HG02678 (cell line): ENCODE results near the gene NME7.

ENCODE experiments used
- ATAC-seq: cut with Tn5 transposase; IDR thresholded peaks from one replicate; pipeline ENCODE4 v1.9.1; 2021; ENCODE audit warnings: mild to moderate bottlenecking, moderate library complexity; ENCODE audit not compliant: unreplicated experiment

NME7 gene

DNA sequence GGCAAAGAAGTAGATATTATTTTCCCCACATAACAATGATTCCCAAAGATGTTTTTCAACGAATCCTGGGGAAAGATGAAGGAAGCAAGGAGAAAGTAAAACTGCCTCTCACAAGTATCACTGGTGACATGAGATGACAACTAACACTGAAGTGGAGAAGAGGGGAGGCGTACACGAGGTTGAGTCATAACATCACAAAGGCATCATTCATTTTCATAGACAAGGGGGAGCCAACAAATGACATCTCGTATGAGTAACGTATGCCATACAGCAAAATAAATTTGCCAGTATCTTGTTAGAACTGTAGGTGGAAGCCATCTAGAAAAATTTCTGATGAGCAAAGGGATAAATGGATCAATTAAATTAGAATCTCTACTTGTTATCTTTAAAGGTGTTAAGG, 204.5 kb downstream of the NME7 start:
- ATAC-seq, result no peak

DNA sequence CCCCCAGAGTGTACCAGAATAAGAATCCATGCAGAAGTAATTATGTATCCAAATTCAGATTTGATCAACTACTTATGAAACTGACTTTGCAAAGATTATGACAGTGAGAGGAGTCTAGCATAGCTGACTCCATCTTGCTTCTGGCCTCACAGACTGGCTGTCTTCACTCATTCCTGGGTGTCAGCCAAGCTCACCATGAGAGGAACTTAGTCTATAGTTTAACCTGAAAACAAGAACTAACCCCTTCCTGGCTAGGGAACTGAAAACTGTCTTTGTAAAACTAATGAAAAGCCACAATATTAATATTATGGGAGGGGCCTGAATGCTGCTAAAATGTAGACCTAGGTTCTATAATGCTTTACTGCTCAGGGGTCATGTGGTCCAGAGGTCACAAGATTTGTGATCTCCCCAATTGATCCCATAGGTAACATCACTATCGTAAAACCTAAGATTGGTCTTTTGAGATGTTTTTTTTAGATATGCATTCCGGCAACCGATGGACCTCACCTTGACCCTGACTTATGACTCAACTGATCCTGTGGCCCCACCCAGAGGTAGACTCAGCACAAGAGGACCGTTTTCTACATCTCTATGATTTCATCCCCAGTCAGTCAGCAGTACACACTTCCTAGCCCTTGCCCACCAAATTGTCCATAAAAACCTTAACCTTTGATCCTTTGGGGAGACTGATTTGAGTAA, 206.0 kb downstream of the NME7 start:
- ATAC-seq, result peak; percentile 82

DNA sequence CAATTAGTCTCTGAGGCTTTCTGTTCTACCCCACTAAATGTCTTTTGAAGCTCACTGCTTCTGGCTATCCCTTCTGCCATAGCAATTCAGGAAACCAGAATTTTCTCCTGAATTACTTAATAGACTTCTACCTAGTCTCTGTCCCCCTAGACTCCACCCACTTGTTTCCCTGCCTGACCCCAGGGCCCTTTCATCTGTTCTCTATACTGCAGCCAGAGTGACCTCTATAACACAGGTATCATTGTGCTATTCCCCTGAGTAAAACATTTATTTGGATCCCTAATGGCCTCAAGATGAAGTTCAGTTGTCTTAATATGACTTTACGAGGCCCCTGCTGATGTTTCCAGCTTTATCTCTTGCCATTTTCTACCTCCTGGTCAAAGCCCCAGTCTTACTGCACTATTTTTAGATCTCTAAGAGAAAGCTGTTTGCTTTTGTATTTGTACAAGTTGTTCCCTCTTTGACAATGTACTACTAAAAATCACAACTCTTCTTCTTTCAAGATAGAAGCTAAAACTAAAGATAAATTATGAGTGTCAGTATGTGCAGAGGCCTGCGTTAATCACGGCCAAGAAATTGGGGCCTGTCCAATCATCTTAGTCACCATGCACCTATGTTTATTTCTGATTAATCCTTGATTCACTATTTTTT, 206.6 kb downstream of the NME7 start:
- no peak for ATAC-seq

DNA sequence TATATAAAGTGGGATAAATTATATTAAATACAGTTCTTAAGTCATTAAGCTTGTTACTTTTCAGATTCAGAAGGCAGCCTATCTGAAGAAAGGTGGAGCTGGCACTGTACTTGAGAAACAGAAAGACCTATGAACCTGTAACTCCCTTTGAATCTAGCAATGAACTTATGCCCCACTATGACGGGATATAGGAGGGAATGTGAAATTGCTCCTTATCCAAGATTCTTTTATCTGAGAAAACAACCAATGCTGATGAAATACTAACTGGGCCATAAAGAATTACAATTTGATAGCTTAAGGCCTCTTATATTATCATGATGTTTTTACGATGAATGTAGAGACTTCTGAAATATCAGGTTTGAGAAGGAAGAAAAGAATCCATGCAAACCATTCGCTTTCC, 211.0 kb downstream of the NME7 start:
- ATAC-seq, result no peak

DNA sequence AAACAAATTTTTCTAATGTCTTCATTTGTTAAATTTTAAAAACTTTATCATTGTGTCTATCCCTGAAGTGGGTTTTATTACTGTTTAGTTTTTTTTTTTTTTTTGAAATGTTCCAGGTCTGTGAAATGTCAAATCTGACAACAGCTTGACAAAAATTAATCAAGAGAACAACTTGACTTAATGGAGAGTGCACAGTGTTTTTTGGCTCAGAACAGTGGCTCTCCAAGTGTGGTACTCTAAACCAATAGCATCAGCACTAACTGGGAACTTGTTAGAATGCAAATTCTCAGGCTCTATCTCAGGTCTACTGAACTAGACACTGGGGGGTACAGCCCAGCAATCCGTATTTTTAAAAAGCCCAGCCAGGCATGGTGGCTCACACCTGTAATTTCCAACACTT, 211.9 kb downstream of the NME7 start:
- ATAC-seq, result no peak

DNA sequence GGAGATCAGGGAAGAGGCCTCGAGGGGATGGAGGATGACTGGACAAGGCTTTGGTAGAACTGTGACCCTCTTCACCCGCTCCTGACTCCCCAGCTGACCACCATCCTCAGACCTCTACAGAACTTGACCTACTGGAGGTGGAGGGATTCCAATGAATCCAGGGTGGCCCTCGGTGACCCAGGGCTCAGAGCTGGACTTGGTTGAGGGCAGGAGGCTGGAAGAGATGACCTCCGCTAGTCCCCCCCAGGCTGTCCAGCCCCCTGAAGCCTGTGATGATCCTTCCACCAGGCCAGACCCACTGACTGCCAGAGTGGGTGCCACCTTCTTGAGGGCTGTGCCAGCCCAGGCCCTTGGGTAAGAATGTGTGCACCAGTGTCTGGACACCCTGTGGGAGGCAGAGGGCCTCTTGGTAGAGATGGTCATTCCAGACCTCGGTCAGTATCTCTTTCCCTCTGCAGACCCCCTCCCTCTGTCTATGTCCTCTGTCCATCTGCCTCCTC, 216.2 kb downstream of the NME7 start:
- no peak for ATAC-seq

DNA sequence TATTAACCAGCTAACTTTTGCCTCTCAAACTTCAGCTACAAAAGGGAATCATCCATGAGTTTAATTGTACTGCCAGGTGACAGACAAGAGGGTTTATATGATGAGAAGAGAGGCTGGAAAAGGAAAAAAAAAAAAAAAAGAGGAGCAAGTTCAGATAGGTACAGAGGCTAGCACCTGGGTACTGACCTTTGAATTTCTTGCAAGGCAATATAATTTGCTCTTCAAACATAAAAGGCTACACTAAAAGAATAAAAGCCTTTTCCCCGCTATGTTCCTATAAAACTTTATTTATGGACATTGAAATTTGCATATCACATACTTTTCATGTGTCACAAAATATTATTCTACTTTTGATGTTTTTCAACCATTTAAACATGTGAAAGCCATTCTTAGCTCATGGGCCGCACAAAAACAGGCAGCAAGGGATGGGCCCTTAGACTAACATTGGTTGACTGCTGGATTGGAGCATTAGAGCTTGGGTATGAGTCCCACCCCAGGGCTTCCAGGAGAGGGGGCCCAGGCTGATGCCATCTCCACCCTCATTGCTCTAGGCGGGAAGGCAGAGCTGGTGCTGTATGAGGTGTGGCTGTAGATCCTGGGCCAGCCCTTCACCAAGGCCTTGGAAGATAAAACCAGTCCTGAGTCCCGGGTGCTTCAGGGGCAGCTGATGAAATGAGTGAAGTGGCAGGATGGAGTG, 216.8 kb downstream of the NME7 start:
- ATAC-seq, result no peak

DNA sequence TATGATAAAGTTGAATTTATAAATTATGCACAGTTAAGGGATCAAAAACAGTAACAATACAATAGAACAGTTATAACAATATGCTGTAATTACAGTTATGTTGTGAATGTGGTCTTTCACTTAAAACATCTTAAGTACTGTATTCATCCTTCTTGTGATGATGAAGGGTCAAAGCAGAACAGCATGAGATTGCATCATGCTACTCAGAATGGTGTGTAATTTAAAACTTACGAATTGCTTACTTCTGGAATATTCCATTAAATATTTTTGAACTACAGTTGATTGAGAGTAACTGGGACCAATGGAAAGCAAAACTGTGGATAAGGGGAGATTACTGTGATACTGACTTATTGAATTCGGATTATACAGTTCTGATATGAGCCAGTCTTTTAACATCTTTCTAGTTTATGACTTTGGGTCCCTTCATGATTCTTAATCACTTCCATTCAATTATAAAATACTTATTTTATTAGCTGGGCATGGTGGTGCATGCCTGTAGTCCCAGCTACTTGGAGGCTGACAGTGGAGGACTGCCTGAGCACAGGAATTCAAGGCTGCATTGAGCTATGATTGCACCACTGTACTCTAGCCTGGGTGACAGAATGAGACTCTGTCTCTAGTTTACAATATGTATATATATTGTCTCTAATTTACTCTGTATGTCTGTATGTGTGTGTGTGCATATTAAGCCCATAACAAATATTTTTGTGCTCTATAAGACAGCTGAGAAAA, 217.9 kb downstream of the NME7 start:
- no peak for ATAC-seq

DNA sequence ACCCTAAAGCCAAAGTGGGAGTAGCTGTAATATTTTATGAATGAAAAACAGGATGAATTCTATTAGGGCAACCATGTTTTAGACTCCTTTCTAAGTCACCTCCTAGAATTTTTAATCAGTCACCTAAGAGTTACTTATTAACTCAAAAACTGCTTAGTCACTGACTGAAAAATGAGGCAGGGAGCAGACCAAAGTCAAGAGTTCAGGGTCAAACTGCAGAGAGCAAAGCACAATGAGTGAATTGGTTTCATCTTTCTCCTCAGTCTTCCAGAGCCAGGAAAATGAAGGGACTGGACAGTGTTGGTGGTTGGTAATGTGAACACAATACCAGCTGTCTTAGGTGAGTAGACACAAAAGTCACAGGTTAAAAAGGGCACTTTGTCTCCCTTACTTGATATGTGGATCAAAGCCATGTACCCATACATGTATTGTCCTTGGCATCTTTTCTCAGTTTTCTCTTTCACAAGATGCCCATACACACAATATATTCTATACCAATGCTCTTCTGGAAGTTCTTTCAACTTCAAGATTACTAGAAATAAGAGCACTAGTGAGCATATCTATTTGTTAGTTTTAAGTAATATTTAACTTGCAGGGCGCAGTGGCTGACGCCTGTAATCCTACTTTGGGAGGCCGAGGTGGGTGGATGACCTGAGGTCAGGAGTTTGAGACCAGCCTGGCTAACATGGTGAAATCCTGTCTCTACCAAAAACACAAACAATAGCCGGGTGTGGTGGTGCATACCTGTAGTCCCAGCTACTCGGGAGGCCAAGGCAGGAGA, 218.9 kb downstream of the NME7 start:
- ATAC-seq, result peak; percentile 72

DNA sequence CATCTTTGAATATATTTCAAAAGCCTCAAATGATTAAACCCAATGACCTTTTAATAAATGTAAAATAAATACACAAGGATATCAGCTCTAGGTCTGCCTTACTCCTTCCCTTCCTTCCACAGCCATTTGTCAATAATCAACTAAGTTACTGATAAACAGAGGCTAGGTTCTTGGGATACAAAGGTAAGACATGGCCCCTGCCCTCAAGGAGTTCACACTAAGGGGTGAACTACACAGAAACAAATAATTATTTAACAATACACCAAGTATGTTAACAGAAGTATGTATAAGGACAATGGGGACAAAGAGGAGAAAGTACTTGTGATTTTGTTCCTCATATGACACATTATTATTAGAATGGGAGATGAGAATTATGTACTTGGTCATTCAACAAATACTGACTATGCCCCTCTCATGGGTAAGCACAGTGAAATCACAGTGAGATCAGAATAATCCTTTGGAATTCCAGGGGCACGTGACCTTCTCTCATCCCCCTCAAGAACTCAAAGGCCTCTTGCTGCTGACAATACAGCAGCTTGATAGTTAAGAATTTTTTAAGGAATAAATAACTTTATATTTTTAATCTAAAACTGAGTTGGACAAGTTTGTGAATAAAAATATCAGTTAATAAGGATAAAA, 220.9 kb downstream of the NME7 start:
- no peak for ATAC-seq

DNA sequence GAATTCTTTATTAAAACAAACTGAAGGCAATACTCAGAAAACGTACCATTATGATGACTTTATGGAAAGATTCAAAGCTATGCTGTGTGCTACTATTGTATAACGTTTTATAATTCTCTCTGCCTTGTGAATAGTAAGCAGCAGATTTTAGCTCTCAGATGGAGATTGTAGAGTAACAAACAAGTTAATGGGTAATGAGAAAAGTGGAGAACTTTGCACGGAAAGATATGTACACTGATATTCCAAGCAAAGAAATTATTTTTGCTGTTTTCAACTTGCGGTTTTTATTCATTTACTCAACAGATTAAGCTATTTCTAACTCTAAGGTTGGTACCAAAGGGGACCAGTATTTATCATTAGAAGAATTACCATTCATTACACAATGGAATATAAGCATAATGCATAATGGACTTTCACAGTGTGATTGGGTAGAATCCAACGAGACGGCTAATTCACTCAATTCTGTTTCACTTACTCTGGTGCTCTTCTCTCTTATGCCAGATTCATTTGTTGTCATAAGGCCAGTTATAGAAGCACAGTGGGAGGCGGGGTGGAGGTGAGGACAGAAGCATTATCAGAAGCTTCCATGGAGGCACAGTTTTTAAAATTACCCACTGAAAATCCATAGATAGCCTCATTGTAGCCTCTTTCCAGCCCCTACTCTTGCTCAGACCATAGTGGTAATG, 222.5 kb downstream of the NME7 start:
- ATAC-seq, result no peak

DNA sequence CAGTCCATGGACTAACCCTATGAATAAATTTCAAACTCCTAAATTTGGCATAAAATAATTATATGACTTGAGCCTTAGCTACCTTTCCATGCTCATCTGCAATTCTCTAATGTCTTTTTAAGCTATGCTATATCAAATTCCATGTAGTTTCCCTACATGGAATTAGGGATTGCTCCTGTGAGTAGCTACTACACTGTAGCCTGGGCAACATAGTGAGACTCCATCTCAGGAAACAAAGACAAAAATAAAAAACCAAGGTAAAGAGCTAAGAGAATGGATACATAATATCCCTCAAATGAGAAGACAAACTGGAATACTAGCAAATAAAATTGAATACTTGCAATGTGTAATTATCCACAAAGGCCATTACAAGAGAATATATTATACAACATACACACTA, 223.6 kb downstream of the NME7 start:
- ATAC-seq, result no peak

DNA sequence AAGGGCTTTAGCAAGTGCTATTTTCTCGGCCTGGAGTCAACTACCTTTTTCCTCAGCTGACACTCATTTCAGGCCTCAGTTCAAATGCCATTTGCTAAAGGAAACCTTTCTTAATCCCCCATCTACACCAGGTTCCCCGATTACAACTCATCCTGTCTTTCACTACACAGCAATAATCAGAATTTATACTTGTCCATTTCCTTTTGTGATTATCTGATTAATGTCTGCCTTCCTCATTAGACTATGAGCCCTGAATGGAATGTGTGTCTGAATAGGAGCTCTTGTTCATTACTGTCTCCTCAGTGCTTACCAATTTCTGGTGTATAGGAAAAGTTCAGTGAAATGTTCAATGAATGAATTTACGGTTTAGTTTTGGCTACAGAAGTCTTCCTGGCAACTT, 224.3 kb downstream of the NME7 start:
- ATAC-seq, result no peak

DNA sequence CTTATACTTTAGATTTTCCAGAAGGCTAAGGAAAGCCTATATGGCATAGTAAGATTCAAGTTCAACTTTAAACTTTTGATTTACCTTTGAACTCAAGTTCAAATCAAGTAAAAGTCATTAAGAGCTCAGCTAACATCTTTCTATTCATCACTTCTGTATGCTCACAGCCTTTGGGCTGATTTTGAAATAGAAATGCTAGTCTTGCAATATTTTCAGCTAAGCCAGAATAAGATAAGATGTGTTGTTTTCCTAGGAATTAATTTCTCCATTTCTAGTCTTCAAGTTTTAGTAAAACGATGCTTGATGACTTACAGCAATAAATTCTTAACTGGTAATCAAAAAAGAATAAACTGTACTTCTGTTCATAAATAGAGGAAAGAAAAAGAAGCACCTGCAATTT, 225.5 kb downstream of the NME7 start:
- ATAC-seq, result no peak

DNA sequence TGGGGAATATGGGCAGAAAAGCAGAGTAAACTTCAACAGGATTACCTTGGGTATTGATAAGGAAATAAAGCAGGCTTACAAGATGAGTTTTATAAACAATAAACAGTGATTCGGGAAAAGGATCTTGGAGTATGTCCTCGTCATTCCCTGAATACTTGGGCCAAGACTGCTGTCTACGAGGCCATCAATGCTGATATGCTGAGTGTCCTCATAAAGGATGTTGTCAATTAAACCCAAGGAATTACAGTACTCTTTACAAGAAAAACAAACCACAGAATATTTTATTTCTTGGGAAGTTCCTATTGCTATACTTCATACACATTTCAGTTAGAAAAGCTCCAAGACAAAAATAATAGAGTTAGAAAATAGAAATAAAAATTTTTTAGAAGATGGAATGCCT, 226.2 kb downstream of the NME7 start:
- ATAC-seq, result no peak

DNA sequence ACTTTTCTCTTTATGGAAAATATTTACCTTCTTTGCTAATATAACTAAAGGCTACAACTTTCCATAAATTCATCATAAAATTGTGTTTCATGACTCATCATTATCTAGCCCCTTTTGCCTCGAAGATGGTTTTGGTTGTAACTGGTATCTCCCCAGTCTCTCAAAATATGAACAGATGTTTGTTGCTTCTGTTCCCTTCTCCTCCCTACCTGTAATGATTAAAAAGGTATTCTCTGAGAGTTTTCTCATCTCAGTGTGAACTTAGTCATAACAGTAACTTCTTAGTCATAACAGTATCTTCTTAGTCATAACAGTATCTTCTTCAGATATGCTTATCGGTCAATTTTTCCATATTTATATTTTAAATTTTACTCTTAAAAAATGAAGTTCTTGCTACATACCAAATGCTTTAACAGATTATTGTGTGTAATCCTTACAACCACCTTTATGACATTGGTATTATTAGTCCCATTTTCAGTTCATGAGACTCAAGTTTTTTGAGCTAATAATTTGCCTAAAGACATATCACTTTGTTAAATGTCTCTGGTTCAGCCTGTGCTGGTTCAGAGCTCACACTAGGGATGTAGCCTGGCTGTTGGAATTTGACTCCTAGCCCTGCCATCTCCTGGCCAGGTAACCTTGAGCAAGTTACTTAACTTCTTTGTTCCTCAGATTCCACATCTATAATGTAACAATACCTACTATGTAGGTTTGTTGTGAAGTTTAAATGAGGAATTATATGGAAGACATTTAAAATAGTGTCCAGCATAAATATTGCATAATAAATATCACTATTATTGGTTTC, 228.5 kb downstream of the NME7 start:
- peak; percentile 89 for ATAC-seq

DNA sequence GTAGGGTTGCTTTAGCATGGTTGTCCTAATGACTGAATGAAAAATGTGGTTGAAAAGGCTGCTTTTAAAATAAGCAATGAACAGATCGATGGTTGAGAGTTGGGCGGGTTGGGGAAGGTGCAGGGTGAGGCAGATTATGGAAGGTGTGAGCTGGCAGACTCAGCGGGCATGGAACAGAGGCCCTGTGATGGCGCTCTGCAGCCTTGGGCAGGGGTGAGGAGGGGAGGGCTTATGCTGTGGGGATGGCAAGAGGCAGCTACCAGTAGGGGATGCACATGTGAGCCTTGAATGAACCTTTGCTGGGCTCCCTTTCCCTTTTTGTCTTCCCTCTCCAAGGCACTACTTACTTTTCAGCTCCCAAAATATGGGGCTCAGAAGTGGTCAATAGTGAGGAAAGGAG, 230.2 kb downstream of the NME7 start:
- no peak for ATAC-seq

DNA sequence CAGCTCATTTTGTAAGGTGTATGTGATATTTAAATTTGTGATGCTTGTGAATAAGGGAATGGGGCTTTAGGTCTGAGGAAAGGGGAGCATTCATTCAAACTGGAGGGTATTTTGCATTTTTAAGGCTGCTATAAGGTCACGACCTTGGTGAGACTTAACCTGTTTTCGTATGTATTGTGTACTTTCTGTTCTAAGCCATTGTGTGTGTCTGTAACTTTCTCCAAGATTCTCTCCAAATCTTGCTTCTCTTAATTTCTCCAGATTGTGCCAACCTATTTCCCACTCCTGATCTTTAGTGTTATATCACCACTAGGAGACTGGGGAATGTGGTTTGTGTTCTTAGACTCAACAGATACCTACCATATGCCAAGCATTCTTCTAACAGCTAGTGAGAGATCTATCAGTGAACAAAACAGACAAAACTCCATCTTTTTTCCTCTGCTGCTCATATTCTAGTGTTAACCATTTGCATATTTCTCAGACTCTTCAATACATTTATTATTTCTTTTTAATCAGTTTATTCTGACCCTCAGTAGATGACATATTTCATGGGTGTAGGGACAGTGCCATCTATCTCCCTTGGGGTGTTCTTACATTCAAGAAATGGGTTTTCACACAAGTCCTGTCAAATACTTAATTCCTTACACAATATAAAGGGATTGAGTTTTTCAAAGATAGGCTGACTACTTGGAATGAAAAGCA, 233.6 kb downstream of the NME7 start:
- ATAC-seq, result no peak
